GM21619 (cell line): ENCODE data around the gene PCDHB13.

Source experiments
- ATAC-seq: cut with Tn5 transposase; IDR thresholded peaks from one replicate; pipeline ENCODE4 v1.9.1; 2021; ENCODE audit not compliant: unreplicated experiment

The PCDHB13 gene

DNA sequence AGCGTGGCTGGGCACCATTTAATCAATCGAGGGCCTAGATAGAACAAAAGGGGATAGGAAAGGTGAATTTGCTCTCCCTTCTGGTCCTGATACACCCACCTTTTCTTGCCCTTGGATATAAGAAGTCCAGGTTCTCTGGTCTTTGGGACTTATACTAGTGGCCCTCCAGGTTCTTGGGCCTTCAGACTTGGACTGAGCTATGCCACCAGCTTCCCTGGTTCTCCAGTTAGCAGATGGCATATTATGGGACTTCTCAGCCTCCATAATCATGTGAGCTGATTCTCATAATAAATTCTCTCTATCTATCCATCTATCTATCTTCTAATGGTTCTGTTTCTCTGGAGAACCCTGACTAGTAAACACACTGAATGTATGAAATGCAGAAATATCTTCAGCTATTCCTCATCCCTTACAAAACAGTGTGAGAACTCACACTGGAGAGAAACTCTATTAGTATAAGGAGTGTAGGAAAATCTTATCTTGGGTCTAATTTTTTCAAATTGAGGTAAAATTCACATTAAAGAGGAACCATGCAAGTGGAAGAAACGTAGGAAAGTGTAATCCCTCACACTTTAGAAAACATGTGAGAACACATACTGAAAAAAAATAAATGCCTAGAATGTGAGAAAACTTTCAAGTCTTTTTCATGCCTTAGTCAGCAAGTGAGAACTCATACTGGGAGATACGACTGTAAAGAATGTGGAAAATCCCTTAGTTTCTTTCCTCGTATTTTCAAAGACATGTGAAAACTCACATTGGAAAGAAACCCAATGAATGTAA lies 46.9 kb downstream of the PCDHB13 start:
- no peak for ATAC-seq

DNA sequence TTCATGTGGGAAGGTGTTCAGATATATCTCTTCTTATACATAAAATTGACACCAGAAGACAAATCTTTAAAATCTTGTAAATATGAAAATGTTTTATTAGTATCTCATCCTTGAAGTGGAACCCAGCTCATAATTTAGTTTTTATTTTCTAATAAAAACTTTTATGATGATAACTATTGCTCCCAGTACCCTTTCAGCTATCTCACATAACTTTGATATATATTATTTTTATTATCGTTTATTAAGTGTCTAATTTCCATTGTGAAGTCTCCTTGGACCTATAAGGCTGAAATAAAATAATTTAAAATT lies 47.5 kb downstream of the PCDHB13 start:
- ATAC-seq, result no peak
